Body of pancreas (tissue), 4 donors: ENCODE data around the gene WNT3A. TPM values are rescaled to one million over a fixed set of nuclear protein-coding genes. Genes with fewer than 3 reads are reported as not detected.

Experiments used
- ATAC-seq: fragments of 150-250 bp; one replicate; pipeline ENCODE4 v1.9.1; 2016
- DNase-seq, 4 donors: peaks; one replicate each; pipeline ENCODE4 v3.0.0-alpha.2; 2019
- H3K27ac ChIP-seq, 4 donors: fragments of 200-600 bp; sonication (generic); 1 replicate in 3 of 4; 2 replicates in 1 of 4; pipeline versions ENCODE4 v1.5.1 to v1.6.1; 2016 to 2019; ENCODE audit warnings: mild to moderate bottlenecking in 1 of 4, mixed read lengths in 1 of 4, moderate library complexity in 1 of 4
- H3K27me3 ChIP-seq, 2 donors: fragments of 200-600 bp; sonication (generic); one replicate each; pipeline ENCODE4 v1.6.0; 2016; ENCODE audit warnings: mild to moderate bottlenecking in 1 of 2
- H3K36me3 ChIP-seq, 2 donors: fragments of 200-600 bp; sonication (generic); replicated peaks in 1 of 2; 2 replicates each; pipeline ENCODE4 v1.5.1; 2016; ENCODE audit warnings: low read depth in 2 of 2; ENCODE audit not compliant: insufficient read depth in 1 of 2
- H3K4me1 ChIP-seq: fragments of 200-600 bp; sonication (generic); one replicate; pipeline ENCODE4 v1.6.0; 2016
- H3K4me3 ChIP-seq, 2 donors: fragments of 200-600 bp; sonication (generic); 1 replicate in 1 of 2; 2 replicates in 1 of 2; pipeline ENCODE4 v1.5.1; 2016 to 2019
- H3K9me3 ChIP-seq, 3 donors: fragments of 200-600 bp; sonication (generic); 1 replicate in 2 of 3; 2 replicates in 1 of 3; pipeline ENCODE4 v1.5.1; 2016
- POLR2A ChIP-seq, 3 donors: fragments of 450-650 bp; IDR thresholded peaks; one replicate each; pipeline ENCODE4 v1.6.1; 2016; ENCODE audit warnings: antibody characterized with exemption in 3 of 3, mild to moderate bottlenecking in 2 of 3
- WGBS, 2 donors: methylation state at CpG; one replicate each; pipeline ENCODE4 v1.1.5; 2017; 5-methylcytosine and 5-hydroxymethylcytosine counted together
- intact Hi-C: fragments of 100-400 bp; cut with DNase I; formaldehyde crosslinking; loops from one replicate; pipeline ENCODE4 v1.15.1; 2023
- total RNA-seq, 2 donors: library from RNA; depleted of rRNA; stranded (reverse); fragments of >200 nt; gene quantifications; one replicate each; pipeline ENCODE4 v1.1.0, GENCODE V29; 2016
- TF ChIP-seq, protein P1 (sequence below), 7 experiments: fragments of 450-650 bp in 4 of 7; fragments of 200-600 bp in 3 of 7; sonication (generic) in 3 of 7; IDR thresholded peaks; one replicate each; pipeline ENCODE4 v1.5.1; 2016 to 2019; ENCODE audit warnings: antibody characterized with exemption in 7 of 7

WNT3A gene
- total RNA-seq, 2 donors from 2014 or later = not detected

DNA sequence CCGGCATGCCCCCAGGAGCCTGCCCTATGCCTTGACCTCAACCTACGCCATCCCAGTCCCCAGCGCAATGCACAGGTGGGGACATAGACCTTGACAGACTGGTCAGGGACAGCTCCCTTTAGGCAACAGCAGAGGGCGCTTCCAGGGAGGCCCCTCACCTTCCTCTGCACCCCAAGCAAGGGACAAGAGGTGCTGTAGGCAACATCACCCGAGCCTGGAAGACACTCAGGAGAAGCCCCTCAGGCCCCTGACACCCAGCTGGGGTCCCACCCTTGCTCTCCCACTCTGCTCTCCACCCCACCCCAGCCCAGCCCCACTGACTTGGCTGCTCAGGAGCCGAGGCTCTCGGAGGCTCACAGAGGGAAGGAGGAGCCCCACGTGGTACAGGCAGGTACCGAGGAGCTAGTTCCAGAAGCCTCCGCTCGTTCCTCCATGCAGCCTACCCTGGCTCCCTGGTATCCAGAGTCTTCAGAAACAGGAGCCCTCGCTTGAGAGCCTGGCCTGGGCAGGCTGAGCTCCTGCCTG, 2.4 kb upstream of the WNT3A start:
- ATAC-seq = no peak
- DNase-seq = peak in 3 of 4 donors; percentile 16 to 26 (median 20)
- WGBS, 2 donors = 5% methylated on average over 12 of the region's 12 CpGs; no CpG with 5 or more reads in 1 of the 2 donors
- Histone ChIP-seq H3K27me3 (peaks cover 0 to 19% of the 10 kb centered on the region in 2 donors), H3K4me3 (no peak overlapping the region), H3K27ac (no peak overlapping the region), H3K4me1 (peaks cover 15% of the 10 kb centered on the region), H3K9me3 (no peaks in the 10 kb centered on the region), H3K36me3 (no peaks in the 10 kb centered on the region)
- TF ChIP-seq, protein P1, sequence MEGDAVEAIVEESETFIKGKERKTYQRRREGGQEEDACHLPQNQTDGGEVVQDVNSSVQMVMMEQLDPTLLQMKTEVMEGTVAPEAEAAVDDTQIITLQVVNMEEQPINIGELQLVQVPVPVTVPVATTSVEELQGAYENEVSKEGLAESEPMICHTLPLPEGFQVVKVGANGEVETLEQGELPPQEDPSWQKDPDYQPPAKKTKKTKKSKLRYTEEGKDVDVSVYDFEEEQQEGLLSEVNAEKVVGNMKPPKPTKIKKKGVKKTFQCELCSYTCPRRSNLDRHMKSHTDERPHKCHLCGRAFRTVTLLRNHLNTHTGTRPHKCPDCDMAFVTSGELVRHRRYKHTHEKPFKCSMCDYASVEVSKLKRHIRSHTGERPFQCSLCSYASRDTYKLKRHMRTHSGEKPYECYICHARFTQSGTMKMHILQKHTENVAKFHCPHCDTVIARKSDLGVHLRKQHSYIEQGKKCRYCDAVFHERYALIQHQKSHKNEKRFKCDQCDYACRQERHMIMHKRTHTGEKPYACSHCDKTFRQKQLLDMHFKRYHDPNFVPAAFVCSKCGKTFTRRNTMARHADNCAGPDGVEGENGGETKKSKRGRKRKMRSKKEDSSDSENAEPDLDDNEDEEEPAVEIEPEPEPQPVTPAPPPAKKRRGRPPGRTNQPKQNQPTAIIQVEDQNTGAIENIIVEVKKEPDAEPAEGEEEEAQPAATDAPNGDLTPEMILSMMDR (IDR thresholded peaks at IDR 0.05) = peak in 6 of 7 experiments; percentile 12 to 38 (median 22)
- TF ChIP-seq POLR2A (IDR thresholded peaks at IDR 0.05) = no peak
- intact Hi-C loops = no loop called here

DNA sequence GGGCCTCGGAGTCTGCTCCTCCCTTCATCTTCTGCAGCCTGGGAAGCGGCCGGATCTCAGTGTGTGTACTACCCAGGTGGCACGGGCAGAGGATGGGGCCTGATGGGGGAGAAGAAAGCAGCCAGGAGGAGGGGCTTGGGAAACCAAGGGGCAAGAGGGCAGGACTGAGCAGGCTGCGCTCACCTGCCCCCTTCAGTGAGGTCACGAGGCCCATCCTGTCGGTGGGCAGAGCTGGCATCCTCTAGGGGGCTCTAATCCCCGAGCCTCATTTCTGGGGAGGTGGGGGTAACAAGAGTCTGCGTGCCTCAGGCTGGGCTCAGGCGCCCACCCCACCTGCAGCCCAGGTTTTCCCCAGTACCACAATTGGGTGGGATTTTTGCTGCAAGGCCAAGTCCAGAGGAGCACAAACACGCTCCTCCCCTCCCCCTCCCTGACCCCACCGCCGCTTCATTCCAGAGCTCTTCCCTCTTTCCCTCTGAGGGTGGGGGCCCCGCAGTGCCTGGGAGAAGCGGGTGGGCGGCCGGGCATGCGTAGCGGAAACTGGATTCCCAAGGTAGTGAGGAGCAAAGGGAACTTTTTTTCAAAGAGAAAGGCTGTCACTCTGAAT, 1.8 kb upstream of the WNT3A start:
- TF ChIP-seq POLR2A (IDR thresholded peaks at IDR 0.05) = no peak
- TF ChIP-seq, protein P1 (IDR thresholded peaks at IDR 0.05) = no peak
- DNase-seq = peak in 1 of 4 donors; percentile 7
- H3K27me3 ChIP-seq = peaks cover 0 to 19% of the 10 kb centered on the region in 2 donors
- H3K27ac ChIP-seq = no peak overlapping the region
- peaks cover 15% of the 10 kb centered on the region for H3K4me1 ChIP-seq
- no peaks in the 10 kb centered on the region for H3K36me3 ChIP-seq
- 9 to 20% methylated on average over 9 to 19 of the region's 19 CpGs for WGBS, 2 donors
- ATAC-seq = no peak
- no peak overlapping the region for H3K4me3 ChIP-seq
- no peaks in the 10 kb centered on the region for H3K9me3 ChIP-seq
- intact Hi-C loops = no loop called here

DNA sequence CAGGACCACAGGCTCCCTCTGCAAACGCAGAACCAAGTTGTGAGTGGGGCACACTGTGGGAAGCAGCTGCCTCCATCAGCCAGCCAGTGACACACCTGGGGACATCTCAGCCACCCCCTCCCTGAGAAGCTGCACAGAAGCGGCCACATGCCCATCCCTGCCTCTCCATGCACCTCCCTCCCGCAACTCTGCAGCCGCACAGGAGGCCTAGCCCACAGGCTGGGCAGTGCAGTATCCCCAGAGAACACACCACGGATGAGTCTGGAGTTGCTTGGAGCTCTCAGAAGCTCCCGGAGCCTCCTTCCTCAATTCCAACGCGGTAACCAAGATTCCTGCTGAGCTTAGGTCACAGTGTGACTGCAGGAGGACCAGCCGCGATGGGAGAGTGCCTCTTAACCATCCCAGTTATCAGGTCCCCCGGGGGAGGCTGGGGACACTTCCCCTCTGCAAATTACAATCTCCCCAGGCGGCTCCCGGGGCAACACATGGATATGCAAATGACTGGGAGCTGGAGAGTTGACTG, 1.2 kb upstream of the WNT3A start:
- peaks cover 15% of the 10 kb centered on the region for H3K4me1 ChIP-seq
- H3K4me3 ChIP-seq = no peak overlapping the region
- H3K9me3 ChIP-seq = no peaks in the 10 kb centered on the region
- intact Hi-C loops = no loop called here
- peaks cover 0 to 19% of the 10 kb centered on the region in 2 donors for H3K27me3 ChIP-seq
- WGBS, 2 donors = 0 to 4% methylated on average over 1 to 13 of the region's 13 CpGs
- peak in 1 of 4 donors; percentile 6 for DNase-seq
- TF ChIP-seq, protein P1 (IDR thresholded peaks at IDR 0.05) = no peak
- no peak for TF ChIP-seq POLR2A (IDR thresholded peaks at IDR 0.05)
- no peak overlapping the region for H3K27ac ChIP-seq
- H3K36me3 ChIP-seq = no peaks in the 10 kb centered on the region
- ATAC-seq = no peak

DNA sequence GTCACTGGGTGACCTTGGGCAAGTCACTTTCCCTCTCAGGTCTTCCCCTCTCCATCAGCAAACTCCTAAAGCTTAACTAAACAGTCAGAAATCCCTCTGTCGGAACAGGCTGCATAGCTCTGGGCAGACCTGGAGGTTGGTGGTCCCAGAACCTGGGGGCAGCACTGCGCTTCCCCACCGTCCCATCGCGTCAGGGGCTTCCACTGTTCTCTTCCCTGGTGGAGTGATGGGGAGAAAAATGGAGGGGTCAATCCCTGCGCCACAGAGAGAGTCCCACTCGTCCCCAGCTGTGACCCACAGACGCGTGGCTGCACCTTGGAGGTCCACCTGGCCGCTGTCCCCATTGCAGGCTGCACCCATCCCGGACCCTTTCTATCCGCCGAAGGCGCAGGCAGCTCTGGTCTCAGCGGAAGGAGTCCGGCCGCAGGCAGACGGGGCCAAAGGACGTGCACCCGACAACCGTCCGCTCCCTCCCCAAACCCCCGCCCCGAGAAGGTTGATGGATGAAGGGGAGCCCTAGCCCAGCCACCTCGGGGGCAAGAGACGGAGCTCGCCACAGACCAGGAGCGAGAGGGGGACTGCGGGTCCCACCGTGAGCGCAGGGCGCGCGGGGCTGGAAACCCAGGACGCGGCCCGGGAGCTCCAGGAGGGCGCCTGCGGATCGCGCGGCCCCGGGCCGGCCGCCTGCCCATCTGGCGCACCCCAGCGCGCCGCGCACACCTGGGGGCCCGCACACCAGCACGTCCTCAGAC, 588 bp upstream of the WNT3A start:
- peak in 1 of 4 donors; percentile 5 for DNase-seq
- peaks cover 15% of the 10 kb centered on the region for H3K4me1 ChIP-seq
- H3K4me3 ChIP-seq = no peak overlapping the region
- peaks cover 0 to 19% of the 10 kb centered on the region in 2 donors for H3K27me3 ChIP-seq
- no peak for ATAC-seq
- 2 to 20% methylated on average over 5 to 29 of the region's 52 CpGs for WGBS, 2 donors
- intact Hi-C loops = no loop called here
- H3K9me3 ChIP-seq = no peaks in the 10 kb centered on the region
- H3K36me3 ChIP-seq = no peaks in the 10 kb centered on the region
- no peak for TF ChIP-seq POLR2A (IDR thresholded peaks at IDR 0.05)
- TF ChIP-seq, protein P1 (IDR thresholded peaks at IDR 0.05) = no peak
- H3K27ac ChIP-seq = no peak overlapping the region
